Endothelial cell of umbilical vein (primary cell): ENCODE measurements around the gene DOCK6. TPM values are rescaled to one million over a fixed set of nuclear protein-coding genes. Genes with fewer than 3 reads are reported as not detected.

Experiments used
- BruUV-seq: library from RNA; stranded (reverse); fragments of 400-500 nt; replicated peaks from 2 replicates; lab custom pipeline; 2021; lab: Mats Ljungman, UMichigan
- CTCF ChIA-PET: fragments of 300-600, 350-600 bp; sonication (Branson Sonifier 250); formaldehyde crosslinking; loops from one replicate; lab custom pipeline; 2021; ENCODE audit warnings: antibody characterized with exemption, inconsistent platforms; lab: Charles Lee
- POLR2A ChIA-PET: fragments of 300-600, 350-600 bp; sonication (Branson Sonifier 250); formaldehyde crosslinking; loops from one replicate; lab custom pipeline; 2021; ENCODE audit warnings: antibody characterized with exemption, inconsistent platforms; lab: Charles Lee
- DNase-seq: peaks from one replicate; pipeline ENCODE4 v3.0.0-alpha.2; 2011; ENCODE audit warnings: low read depth, low spot score
- FAIRE-seq: peaks from 2 replicates; lab custom pipeline; 2011; peaks lifted over from hg19 to GRCh38; lab: Jason Lieb, UNC
- H2AFZ ChIP-seq: 2 replicates; pipeline ENCODE4 v1.6.0; 2012; ENCODE audit warnings: low read depth, low read length, control low read depth, inconsistent platforms
- H3K27ac ChIP-seq: 2 replicates; pipeline ENCODE4 v1.5.1; 2011; ENCODE audit warnings: low read depth, mild to moderate bottlenecking, control low read depth, low read length, moderate library complexity; ENCODE audit not compliant: insufficient read depth
- H3K27me3 ChIP-seq, 2 experiments: 2 replicates each; pipeline versions ENCODE4 v1.6.0 to v1.6.1; 2011; ENCODE audit warnings: low read length in 2 of 2, mixed read lengths in 1 of 2; ENCODE audit not compliant: control insufficient read depth in 2 of 2, insufficient read depth in 2 of 2
- H3K36me3 ChIP-seq, 2 experiments: 2 replicates in 1 of 2; 3 replicates in 1 of 2; pipeline ENCODE4 v1.5.1; 2011; ENCODE audit warnings: low read length in 2 of 2, mild to moderate bottlenecking in 1 of 2, moderate library complexity in 1 of 2; ENCODE audit not compliant: control insufficient read depth in 2 of 2, insufficient read depth in 2 of 2; ENCODE audit errors: extremely low read depth in 1 of 2
- H3K4me1 ChIP-seq: 3 replicates; pipeline ENCODE4 v1.5.1; 2011; ENCODE audit warnings: mild to moderate bottlenecking, low read length; ENCODE audit not compliant: control insufficient read depth, insufficient read depth; ENCODE audit errors: extremely low read depth
- H3K4me2 ChIP-seq: 2 replicates; pipeline ENCODE4 v1.6.1; 2011; ENCODE audit warnings: low read length, control low read depth, mixed read lengths; ENCODE audit not compliant: insufficient read depth
- H3K4me3 ChIP-seq, 3 experiments: fragments of 200-600 bp in 1 of 3; sonication (generic), shearing (Covaris generic) in 1 of 3; replicated peaks in 1 of 3; 2 replicates each; pipeline ENCODE4 v1.5.1; 2011 to 2016; ENCODE audit warnings: control low read depth in 3 of 3, low read length in 3 of 3, mild to moderate bottlenecking in 2 of 3, inconsistent platforms in 1 of 3, low read depth in 1 of 3, moderate library complexity in 1 of 3; ENCODE audit not compliant: insufficient read depth in 1 of 3
- H3K79me2 ChIP-seq: 2 replicates; pipeline ENCODE4 v1.6.0; 2012; ENCODE audit warnings: low read length, inconsistent platforms; ENCODE audit not compliant: control insufficient read depth, insufficient read depth
- H3K9ac ChIP-seq: replicated peaks from 2 replicates; pipeline ENCODE3; 2011; ENCODE audit warnings: low read length, control low read depth; ENCODE audit not compliant: insufficient read depth; ENCODE audit errors: extremely low read depth
- H3K9me1 ChIP-seq: replicated peaks from 3 replicates; pipeline ENCODE4 v1.6.0; 2011; ENCODE audit warnings: mild to moderate bottlenecking, low read length; ENCODE audit not compliant: control insufficient read depth, insufficient read depth; ENCODE audit errors: extremely low read depth
- H3K9me3 ChIP-seq: replicated peaks from 2 replicates; pipeline ENCODE4 v1.5.1; 2012; ENCODE audit warnings: low read length, inconsistent platforms; ENCODE audit not compliant: control insufficient read depth, insufficient read depth
- H4K20me1 ChIP-seq: replicated peaks from 2 replicates; pipeline ENCODE3; 2011; ENCODE audit warnings: mild to moderate bottlenecking, low read length; ENCODE audit not compliant: control insufficient read depth, insufficient read depth; ENCODE audit errors: extremely low read depth
- CTCF ChIP-seq, 2 donors: IDR thresholded peaks; 1 replicate in 1 of 2; 2 replicates in 1 of 2; pipeline ENCODE4 v1.5.1; 2011; ENCODE audit warnings: low read length in 2 of 2, mild to moderate bottlenecking in 2 of 2, moderate library complexity in 2 of 2, control low read depth in 1 of 2, inconsistent platforms in 1 of 2, low read depth in 1 of 2; ENCODE audit not compliant: insufficient read depth in 1 of 2; ENCODE audit errors: extremely low read depth in 1 of 2
- EZH2 ChIP-seq: IDR thresholded peaks from 2 replicates; pipeline ENCODE4 v1.6.1; 2012; ENCODE audit warnings: borderline replicate concordance, low read depth, mild to moderate bottlenecking, moderate library complexity, low read length, inconsistent platforms; ENCODE audit not compliant: severe bottlenecking
- FOS ChIP-seq: IDR thresholded peaks from 2 replicates; pipeline ENCODE4 v1.6.1; 2011; ENCODE audit warnings: mild to moderate bottlenecking, low read length, moderate library complexity, borderline replicate concordance; ENCODE audit not compliant: insufficient read depth
- GATA2 ChIP-seq: IDR thresholded peaks from 2 replicates; pipeline ENCODE4 v1.7.0; 2011; ENCODE audit warnings: low read depth, mild to moderate bottlenecking, moderate library complexity, mixed read lengths, low read length; ENCODE audit not compliant: insufficient read length, insufficient read depth
- JUN ChIP-seq: IDR thresholded peaks from 2 replicates; pipeline ENCODE4 v1.6.1; 2011; ENCODE audit warnings: borderline replicate concordance, low read depth; ENCODE audit not compliant: insufficient read length, insufficient read depth
- MAX ChIP-seq: IDR thresholded peaks from 2 replicates; pipeline ENCODE4 v1.6.1; 2011; ENCODE audit not compliant: insufficient read depth, insufficient read length
- MYC ChIP-seq: IDR thresholded peaks from one replicate; pipeline ENCODE4 v1.6.1; 2011; ENCODE audit warnings: mild to moderate bottlenecking, low read depth, low read length
- POLR2A ChIP-seq: IDR thresholded peaks from 2 replicates; pipeline ENCODE4 v1.6.1; 2012; ENCODE audit warnings: low read depth, mild to moderate bottlenecking, control low read depth, low read length
- POLR2AphosphoS5 ChIP-seq: IDR thresholded peaks from 2 replicates; pipeline ENCODE4 v1.6.1; 2012; ENCODE audit warnings: low read depth, mild to moderate bottlenecking, control low read depth, low read length, moderate library complexity; ENCODE audit not compliant: insufficient read depth
- dilution Hi-C: fragments of 300-500 bp; cut with MboI; formaldehyde crosslinking; loops from one replicate; pipeline ENCODE4 v1.15.0; 2019; ENCODE audit warnings: low sequenced_read_pairs; ENCODE audit not compliant: extremely low pct_ligation_motif_present
- intact Hi-C: fragments of 100-400 bp; cut with micrococcal nuclease; formaldehyde crosslinking; loops from one replicate; pipeline ENCODE4 v1.10.0; 2022
- polyA plus RNA-seq, 4 experiments: library from polyadenylated mRNA; depleted of rRNA in 3 of 4; stranded (reverse) in 3 of 4; unstranded in 1 of 4; fragments of >200 nt; gene quantifications; 2 replicates each; pipeline versions ENCODE4 v1.2.1 to v1.2.3, GENCODE V29; 2011 to 2012; ENCODE audit warnings: missing spikeins in 1 of 4
- total RNA-seq: library from RNA; stranded (reverse); gene quantifications from 2 replicates; pipeline ENCODE4 v1.2.3, GENCODE V29; 2021

The DOCK6 gene
- total and polyA plus RNA-seq, 2 donors (not counting 3 experiments of a cell fraction or from before 2014, with no cell fraction given), result 126 to 334 TPM

GRCh38 chr19:11192957-11193939, 69.1 kb downstream of the DOCK6 start:
- Histone ChIP-seq H4K20me1 (no peaks in the 10 kb centered on the region), H3K9me3 (no peaks in the 10 kb centered on the region), H3K4me3 (no peak overlapping the region), H3K9ac (no peak overlapping the region), H2AFZ (no peak overlapping the region), H3K27me3 (no peaks in the 10 kb centered on the region), H3K9me1 (no peaks in the 10 kb centered on the region), H3K36me3 (peaks cover 8 to 18% of the 10 kb centered on the region in 2 experiments), H3K79me2 (peaks cover 40% of the 10 kb centered on the region), H3K27ac (no peak overlapping the region), H3K4me2 (no peak overlapping the region), H3K4me1 (peaks cover 23% of the 10 kb centered on the region)
- ChIA-PET POLR2A (no interaction called here), CTCF (interaction anchor here (1.1 to 1.5 kb wide), 2 partner anchors 10 to 67 kb away, joined by 3 to 5 read pairs; no protein-coding TSS in a partner anchor)
- no peak for TF ChIP-seq GATA2
- no peak for TF ChIP-seq JUN
- TF ChIP-seq FOS, result no peak
- no peak for TF ChIP-seq POLR2A
- TF ChIP-seq MAX, result no peak
- TF ChIP-seq MYC, result no peak
- no peak for TF ChIP-seq EZH2
- TF ChIP-seq POLR2AphosphoS5, result no peak
- no peak for TF ChIP-seq CTCF (IDR thresholded peaks at IDR 0.05; ENCODE audit: extremely low read depth in 1 of 2, insufficient read depth in 1 of 2, low read depth in 1 of 2, low read length in 2 of 2)
- no TSS peak for BruUV-seq
- no peak for FAIRE-seq
- intact Hi-C loops (no loop called here), dilution Hi-C loops (no loop called here)
- DNase-seq, result no peak
